ENCODE data around the gene RIF1. TPM values are rescaled to one million over a fixed set of nuclear protein-coding genes. Genes with fewer than 3 reads are reported as not detected.

Gene RIF1
- total RNA-seq, 1 donor from 2014 or later, result 13.9 TPM

GRCh38 chr2:151391436-151391835 lies 18.3 kb upstream of the RIF1 start:
- no peaks in the 10 kb centered on the region for H3K36me3 ChIP-seq
- DNase-seq, result no peak
- peaks cover 10% of the 10 kb centered on the region for H3K9me3 ChIP-seq (replicated peaks)
- intact Hi-C loops (cut with micrococcal nuclease), result no loop called here
- H3K4me3 ChIP-seq, result no peak overlapping the region
- no peak overlapping the region for H3K27ac ChIP-seq (replicated peaks)
- no peaks in the 10 kb centered on the region for H3K4me1 ChIP-seq
- no peak for TF ChIP-seq CTCF (IDR thresholded peaks at IDR 0.05; ENCODE audit: borderline replicate concordance)
- no peaks in the 10 kb centered on the region for H3K27me3 ChIP-seq (ENCODE audit: low read depth)

- H3K4me3 ChIP-seq, result no peak overlapping the region
- TF ChIP-seq CTCF (IDR thresholded peaks at IDR 0.05; ENCODE audit: borderline replicate concordance), result no peak
- intact Hi-C loops (cut with micrococcal nuclease), result no loop called here
- no peaks in the 10 kb centered on the region for H3K4me1 ChIP-seq
- no peaks in the 10 kb centered on the region for H3K27me3 ChIP-seq (ENCODE audit: low read depth)
- no peaks in the 10 kb centered on the region for H3K36me3 ChIP-seq
- H3K9me3 ChIP-seq (replicated peaks), result peaks cover 10% of the 10 kb centered on the region
- H3K27ac ChIP-seq (replicated peaks), result no peak overlapping the region
- DNase-seq, result no peak
Measured at GRCh38 chr2:151394509-151394908, 15.2 kb upstream of the RIF1 start.

GRCh38 chr2:151395509-151396374 lies 14.0 kb upstream of the RIF1 start:
- DNase-seq, result no peak

GRCh38 chr2:151399981-151400380 lies 9.7 kb upstream of the RIF1 start:
- Histone ChIP-seq H3K9me3 (replicated peaks) (no peaks in the 10 kb centered on the region), H3K36me3 (no peaks in the 10 kb centered on the region), H3K27ac (replicated peaks) (no peak overlapping the region), H3K27me3 (ENCODE audit: low read depth) (no peaks in the 10 kb centered on the region), H3K4me1 (no peaks in the 10 kb centered on the region), H3K4me3 (no peak overlapping the region)
- intact Hi-C loops (cut with micrococcal nuclease), result no loop called here
- no peak for DNase-seq
- TF ChIP-seq CTCF (IDR thresholded peaks at IDR 0.05; ENCODE audit: borderline replicate concordance), result no peak

More at GRCh38 chr2:151395509-151396374, 14.0 kb upstream of the RIF1 start:
- Histone ChIP-seq H3K27ac (replicated peaks) (no peak overlapping the region), H3K27me3 (ENCODE audit: low read depth) (no peaks in the 10 kb centered on the region), H3K9me3 (replicated peaks) (peaks cover 5% of the 10 kb centered on the region), H3K4me3 (no peak overlapping the region), H3K4me1 (no peaks in the 10 kb centered on the region), H3K36me3 (no peaks in the 10 kb centered on the region)
- intact Hi-C loops (cut with micrococcal nuclease), result no loop called here
- TF ChIP-seq CTCF (IDR thresholded peaks at IDR 0.05; ENCODE audit: borderline replicate concordance), result no peak

- H3K9me3 ChIP-seq (replicated peaks), result no peaks in the 10 kb centered on the region
- intact Hi-C loops (cut with micrococcal nuclease), result no loop called here
- no peaks in the 10 kb centered on the region for H3K4me1 ChIP-seq
- H3K27ac ChIP-seq (replicated peaks), result no peak overlapping the region
- H3K27me3 ChIP-seq (ENCODE audit: low read depth), result no peaks in the 10 kb centered on the region
- H3K4me3 ChIP-seq, result no peak overlapping the region
- no peaks in the 10 kb centered on the region for H3K36me3 ChIP-seq
- TF ChIP-seq CTCF (IDR thresholded peaks at IDR 0.05; ENCODE audit: borderline replicate concordance), result no peak
- no peak for DNase-seq
Measured at GRCh38 chr2:151401149-151401548, 8.6 kb upstream of the RIF1 start.

Measured in left ventricle myocardium inferior (tissue), 1 donor.